Inflammatory macrophage treated with lipopolysaccharide for 4 hours (primary cell): ENCODE results near the gene FMNL2.

Experiments
- DNase-seq: peaks from one replicate; pipeline ENCODE4 v3.0.0-alpha.2; 2020

The FMNL2 gene

GRCh38 chr2:152339556-152340286 lies 4.7 kb downstream of the FMNL2 start:
- peak; percentile 42 for DNase-seq

- DNase-seq: no peak
Measured at GRCh38 chr2:152342259-152343046, 7.5 kb downstream of the FMNL2 start.

GRCh38 chr2:152343426-152343825 lies 8.5 kb downstream of the FMNL2 start:
- DNase-seq: no peak

GRCh38 chr2:152344579-152345195 lies 9.7 kb downstream of the FMNL2 start:
- no peak for DNase-seq

- no peak for DNase-seq
Measured at GRCh38 chr2:152347076-152347475, 12.1 kb downstream of the FMNL2 start.

- DNase-seq: peak; percentile 87
Measured at GRCh38 chr2:152348388-152348787, 13.4 kb downstream of the FMNL2 start.

GRCh38 chr2:152349416-152349815 lies 14.4 kb downstream of the FMNL2 start:
- DNase-seq: no peak

GRCh38 chr2:152350155-152350679 lies 15.2 kb downstream of the FMNL2 start:
- no peak for DNase-seq

- DNase-seq: no peak
Measured at GRCh38 chr2:152352616-152353015, 17.6 kb downstream of the FMNL2 start.

- no peak for DNase-seq
Measured at GRCh38 chr2:152353364-152353763, 18.4 kb downstream of the FMNL2 start.

- no peak for DNase-seq
Measured at GRCh38 chr2:152354069-152354755, 19.2 kb downstream of the FMNL2 start.

GRCh38 chr2:152354909-152355308 lies 19.9 kb downstream of the FMNL2 start:
- no peak for DNase-seq

- no peak for DNase-seq
Measured at GRCh38 chr2:152355409-152355831, 20.4 kb downstream of the FMNL2 start.

GRCh38 chr2:152359573-152360363 lies 24.8 kb downstream of the FMNL2 start:
- no peak for DNase-seq

- peak; percentile 86 for DNase-seq
Measured at GRCh38 chr2:152363936-152364335, 29.0 kb downstream of the FMNL2 start.

- DNase-seq: no peak
Measured at GRCh38 chr2:152367547-152368390, 32.8 kb downstream of the FMNL2 start.

- no peak for DNase-seq
Measured at GRCh38 chr2:152369176-152369860, 34.3 kb downstream of the FMNL2 start.

- DNase-seq: peak; percentile 24
Measured at GRCh38 chr2:152370783-152371182, 35.8 kb downstream of the FMNL2 start.

GRCh38 chr2:152372438-152372984 lies 37.5 kb downstream of the FMNL2 start:
- no peak for DNase-seq

GRCh38 chr2:152375174-152375573 lies 40.2 kb downstream of the FMNL2 start:
- no peak for DNase-seq
